Measurements from ENCODE around the gene OSBPL9.
"Not testable (repeated sequence)": the region's sequence is repeated elsewhere in the genome, so short reads cannot be mapped to it uniquely, and the experiment has no call there.

The OSBPL9 gene

GRCh38 chr1:51636764-51637522 lies 20.1 kb downstream of the OSBPL9 start:
- no peak for DNase-seq (ENCODE audit: low spot score)

DNA sequence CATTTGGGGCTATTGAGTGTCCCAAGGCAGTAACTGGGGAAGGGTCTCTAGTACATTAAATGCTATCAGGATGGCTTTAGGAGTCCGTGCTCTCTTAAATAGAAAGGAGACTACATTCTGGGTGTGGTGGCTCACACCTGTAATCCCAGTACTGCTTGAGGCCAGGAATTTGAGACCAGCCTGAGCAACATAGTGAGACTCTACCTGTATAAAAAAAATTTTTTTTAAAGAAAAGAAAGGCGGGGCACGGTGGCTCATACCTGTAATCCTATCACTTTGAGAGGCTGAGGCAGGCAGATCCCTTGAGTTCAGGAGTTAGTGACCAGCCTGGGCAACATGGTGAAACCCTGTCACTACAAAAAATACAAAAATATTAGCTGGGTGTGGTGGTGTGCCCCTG lies 21.5 kb downstream of the OSBPL9 start:
- DNase-seq (ENCODE audit: low spot score), result no peak

- DNase-seq (ENCODE audit: low spot score), result no peak
Measured at GRCh38 chr1:51639694-51640093, 22.8 kb downstream of the OSBPL9 start.

GRCh38 chr1:51641096-51641495 lies 24.2 kb downstream of the OSBPL9 start:
- DNase-seq (ENCODE audit: low spot score), result no peak

DNA sequence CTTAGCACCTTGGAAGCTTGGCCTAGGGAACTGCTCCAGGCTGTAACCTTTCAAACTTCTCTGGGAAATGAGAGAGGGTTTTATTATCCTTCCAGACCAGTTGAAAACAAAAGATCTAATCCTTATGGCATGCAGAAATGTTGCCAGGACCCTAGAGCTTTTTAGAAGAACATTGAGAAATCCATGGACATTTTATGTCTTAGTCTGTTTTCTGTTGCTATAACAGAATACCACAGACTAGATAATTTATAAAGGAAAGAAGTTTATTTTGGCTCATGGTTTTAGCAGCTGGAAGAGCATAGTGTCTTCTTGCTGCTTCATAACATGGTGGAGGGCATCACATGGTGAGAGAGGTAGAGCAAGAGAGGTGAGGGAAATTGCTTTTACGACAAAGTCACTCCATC lies 25.8 kb downstream of the OSBPL9 start:
- DNase-seq (ENCODE audit: low spot score), result no peak

GRCh38 chr1:51643362-51643761 lies 26.5 kb downstream of the OSBPL9 start:
- no peak for DNase-seq (ENCODE audit: low spot score)

DNA sequence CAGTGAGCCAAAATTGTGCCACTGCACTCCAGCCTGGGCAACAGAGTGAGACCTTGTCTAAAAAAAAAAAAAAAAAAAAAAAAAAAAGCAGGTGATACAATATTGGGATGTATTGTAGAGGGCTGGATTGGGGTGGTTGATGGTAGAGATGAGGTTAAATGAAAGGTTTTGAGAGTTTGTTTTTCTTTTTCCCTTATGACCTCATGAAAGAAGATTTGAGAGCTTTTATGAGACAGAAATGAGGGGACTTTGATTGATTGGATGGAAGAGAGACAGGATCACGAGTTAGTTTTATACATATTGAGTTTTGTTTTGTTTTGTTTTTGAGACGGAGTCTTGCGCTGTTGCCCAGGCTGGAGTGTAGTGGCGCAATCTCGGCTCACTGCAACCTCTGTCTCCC lies 27.1 kb downstream of the OSBPL9 start:
- no peak for DNase-seq (ENCODE audit: low spot score)

- no peak for DNase-seq (ENCODE audit: low spot score)
Measured at GRCh38 chr1:51644533-51645197, 27.8 kb downstream of the OSBPL9 start.

- DNase-seq (ENCODE audit: low spot score), result not testable (repeated sequence)
Measured at GRCh38 chr1:51646592-51646991, 29.7 kb downstream of the OSBPL9 start.

GRCh38 chr1:51648180-51649109 lies 31.6 kb downstream of the OSBPL9 start:
- no peak for DNase-seq (ENCODE audit: low spot score)

GRCh38 chr1:51649593-51650091 lies 32.8 kb downstream of the OSBPL9 start:
- DNase-seq (ENCODE audit: low spot score), result no peak

GRCh38 chr1:51650198-51650597 lies 33.3 kb downstream of the OSBPL9 start:
- no peak for DNase-seq (ENCODE audit: low spot score)

- no peak for DNase-seq (ENCODE audit: low spot score)
Measured at GRCh38 chr1:51651552-51651942, 34.7 kb downstream of the OSBPL9 start.

GRCh38 chr1:51652599-51652998 lies 35.7 kb downstream of the OSBPL9 start:
- no peak for DNase-seq (ENCODE audit: low spot score)

- no peak for DNase-seq (ENCODE audit: low spot score)
Measured at GRCh38 chr1:51653127-51653526, 36.2 kb downstream of the OSBPL9 start.

DNA sequence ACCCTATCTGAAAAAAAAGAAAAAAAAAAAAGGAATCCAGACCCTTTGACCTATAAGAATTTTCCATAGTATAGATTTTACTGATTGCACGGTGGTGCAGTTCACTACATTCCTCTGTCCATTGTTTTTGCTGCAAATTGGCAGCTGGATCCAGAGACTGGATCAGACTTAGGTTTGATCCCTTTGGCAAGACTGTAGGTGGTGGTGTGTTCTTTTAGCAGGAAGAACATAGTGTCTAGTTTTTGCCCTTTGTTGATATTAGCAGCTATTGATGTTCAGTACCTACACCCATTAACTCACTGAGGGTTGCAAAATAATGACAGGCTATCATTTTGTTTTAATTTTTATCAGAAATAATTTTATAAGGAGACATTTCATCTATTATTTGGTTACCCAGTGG lies 37.1 kb downstream of the OSBPL9 start:
- DNase-seq (ENCODE audit: low spot score), result no peak

DNA sequence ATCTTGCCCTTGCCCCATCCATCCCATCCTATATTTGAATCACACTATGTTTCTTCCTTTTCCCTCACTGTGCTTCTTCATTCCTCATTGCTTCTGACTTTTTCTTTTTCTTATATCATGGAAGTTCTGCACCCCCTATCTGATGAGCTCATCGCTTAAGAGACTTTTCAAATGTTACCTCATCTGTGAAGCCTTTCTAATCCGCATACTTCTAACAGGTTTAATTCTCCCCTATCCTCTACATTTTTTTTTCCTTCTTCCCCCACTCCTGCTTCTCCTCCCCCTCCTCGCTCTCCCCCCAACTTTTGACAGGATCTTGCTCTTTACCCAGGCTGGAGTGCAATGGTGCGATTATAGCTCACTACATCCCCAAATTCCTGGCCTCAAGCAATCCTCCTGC lies 39.5 kb downstream of the OSBPL9 start:
- DNase-seq (ENCODE audit: low spot score), result no peak

DNA sequence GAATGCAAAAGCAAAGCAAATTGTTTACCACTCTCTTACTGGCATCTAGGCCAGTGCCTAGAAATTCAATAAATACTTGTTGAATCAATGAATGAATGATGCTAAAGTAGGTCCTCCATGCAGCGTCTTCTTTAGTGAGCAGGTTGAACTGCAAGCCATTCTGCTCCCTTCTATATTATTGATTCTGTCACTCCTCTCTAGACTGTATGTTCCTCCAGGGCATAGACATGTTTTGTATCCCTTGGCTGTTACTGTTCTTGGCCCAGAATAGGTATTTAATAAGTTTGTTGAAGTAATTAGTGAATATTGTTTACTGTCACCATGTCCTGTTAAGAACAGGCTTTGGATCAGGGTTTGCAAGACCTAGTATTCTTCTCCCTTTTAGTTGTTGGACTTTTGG lies 43.7 kb downstream of the OSBPL9 start:
- DNase-seq (ENCODE audit: low spot score), result no peak

DNA sequence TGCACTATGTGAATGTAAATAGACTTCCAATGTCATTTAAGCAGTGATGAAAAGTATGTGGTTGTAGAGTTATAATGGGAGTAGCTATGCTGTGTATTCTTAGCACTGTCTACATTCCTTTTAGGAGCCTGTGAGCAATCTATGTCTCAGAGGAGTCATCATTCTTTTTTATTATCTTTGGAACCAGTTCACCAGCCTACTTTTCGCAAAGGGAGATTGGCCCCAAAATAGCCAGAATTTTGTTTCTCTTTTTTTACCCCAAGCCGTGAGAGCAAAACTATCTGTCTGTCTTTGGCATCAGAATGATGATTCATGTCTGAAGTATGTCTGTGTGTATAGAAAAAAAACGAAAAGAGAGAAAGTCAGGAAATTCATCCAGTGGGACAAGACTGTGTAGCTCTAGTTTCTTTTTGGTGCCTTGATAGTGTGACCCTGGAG lies 44.2 kb downstream of the OSBPL9 start:
- no peak for DNase-seq (ENCODE audit: low spot score)

DNA sequence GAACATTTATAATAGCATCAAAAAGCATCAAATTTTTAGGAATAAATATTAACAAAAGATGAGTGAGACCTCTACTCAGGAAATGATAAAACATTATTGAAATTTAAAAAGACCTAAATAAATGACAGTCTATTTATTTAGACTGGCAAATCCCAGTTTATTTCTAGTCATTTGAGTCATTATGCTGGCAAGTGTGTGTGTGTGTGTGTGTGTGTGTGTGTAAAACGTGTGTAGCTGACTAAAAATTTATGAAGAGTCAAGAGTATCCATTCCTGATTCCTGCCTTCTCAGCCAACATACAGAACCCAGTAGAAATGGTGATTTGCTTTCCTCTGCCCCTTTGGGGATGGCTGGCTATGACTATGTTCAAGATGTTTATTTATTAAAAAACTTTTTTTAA lies 46.2 kb downstream of the OSBPL9 start:
- DNase-seq (ENCODE audit: low spot score), result no peak

DNA sequence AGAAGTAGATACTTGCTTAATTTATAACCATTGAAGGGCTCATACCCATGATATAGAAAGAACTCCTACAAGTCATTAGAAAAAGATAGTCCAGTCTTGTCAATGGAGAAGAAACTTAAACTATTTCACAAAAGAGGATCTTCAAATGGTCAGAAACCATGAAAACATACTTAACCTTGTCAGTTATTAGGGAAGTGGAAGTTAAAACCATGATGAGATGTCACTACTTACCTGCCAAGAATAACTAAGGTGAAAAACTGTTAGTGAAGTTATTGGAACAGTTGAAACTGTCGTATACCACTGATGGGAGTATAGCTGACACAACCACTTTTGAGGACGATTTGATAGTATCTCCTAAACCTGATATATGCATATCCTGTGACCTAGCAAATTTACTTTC lies 46.8 kb downstream of the OSBPL9 start:
- DNase-seq (ENCODE audit: low spot score), result no peak

DNA sequence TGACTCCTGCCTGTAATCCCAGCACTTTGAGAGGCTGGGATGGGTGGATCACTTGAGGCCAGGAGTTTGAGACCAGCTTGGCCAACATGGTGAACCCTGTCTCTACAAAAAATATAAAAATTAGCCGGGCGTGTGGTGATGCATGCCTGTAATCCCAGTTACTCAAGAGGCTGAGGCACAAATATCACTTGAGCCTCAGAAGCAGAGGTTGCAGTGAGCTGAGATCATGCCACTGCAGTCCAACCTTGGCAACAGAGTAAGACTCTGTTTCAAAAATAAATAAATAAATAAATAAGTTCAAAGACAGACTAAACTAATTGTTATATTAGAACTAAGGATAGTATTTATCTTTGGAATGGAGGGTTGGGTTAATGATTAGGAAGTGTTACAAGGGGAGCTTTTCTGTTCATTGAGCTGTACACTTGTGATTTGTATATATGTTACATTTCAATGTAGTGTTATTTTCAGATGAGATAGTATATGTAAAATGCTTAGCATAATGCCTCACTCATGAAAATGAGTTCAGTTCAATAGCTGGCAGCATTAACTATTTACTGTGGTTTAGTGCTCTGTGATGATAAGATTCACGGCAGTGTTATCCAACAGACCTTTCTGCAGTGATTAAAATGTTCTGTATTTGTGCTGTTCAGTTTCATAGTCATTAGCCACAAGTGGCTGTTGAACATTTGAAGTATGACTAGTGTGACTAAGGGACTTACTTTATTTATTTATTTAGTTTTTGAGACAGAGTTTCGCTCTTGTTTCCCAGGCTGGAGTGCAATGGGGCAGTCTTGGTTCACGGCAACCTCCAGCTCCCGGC lies 47.7 kb downstream of the OSBPL9 start:
- DNase-seq (ENCODE audit: low spot score), result no peak

Data from germinal center (tissue), 1 donor.